SKM-1 treated with dmso at 0.1 percent for 144 hours (cell line): ENCODE results near the gene NAA11.

ENCODE experiments used
- DNase-seq: peaks from one replicate; lab custom pipeline; 2025; ENCODE audit not compliant: unreplicated experiment; lab: John Stamatoyannopoulos, UW

Gene NAA11

DNA sequence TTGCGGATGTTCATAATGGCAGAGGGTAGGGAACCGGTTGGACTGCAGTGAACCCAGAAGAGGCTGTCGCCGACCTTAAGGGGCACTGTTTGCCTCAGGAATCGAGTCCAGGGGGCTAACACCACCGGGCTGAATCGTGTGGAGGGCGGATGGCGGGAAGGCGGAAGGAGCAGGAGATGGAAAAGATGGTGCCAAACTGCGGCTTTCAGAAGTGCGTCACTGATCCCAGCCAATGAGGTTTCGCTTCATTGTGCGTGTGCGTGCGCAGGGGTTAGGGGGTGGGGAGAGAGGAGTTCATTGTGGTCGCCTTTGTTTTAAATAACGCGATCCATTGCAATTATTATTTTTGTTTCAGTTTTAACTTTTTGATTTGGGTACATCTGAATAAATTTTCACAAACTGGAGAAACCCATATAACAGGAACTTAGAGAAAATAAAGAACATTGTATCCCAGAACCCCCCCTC, at the start of gene NAA11:
NAA11 (minus strand) TSS at position 198 of the 465 bp plus-strand sequence; CDS start at position 14, 184 bp downstream.
- no peak for DNase-seq

DNA sequence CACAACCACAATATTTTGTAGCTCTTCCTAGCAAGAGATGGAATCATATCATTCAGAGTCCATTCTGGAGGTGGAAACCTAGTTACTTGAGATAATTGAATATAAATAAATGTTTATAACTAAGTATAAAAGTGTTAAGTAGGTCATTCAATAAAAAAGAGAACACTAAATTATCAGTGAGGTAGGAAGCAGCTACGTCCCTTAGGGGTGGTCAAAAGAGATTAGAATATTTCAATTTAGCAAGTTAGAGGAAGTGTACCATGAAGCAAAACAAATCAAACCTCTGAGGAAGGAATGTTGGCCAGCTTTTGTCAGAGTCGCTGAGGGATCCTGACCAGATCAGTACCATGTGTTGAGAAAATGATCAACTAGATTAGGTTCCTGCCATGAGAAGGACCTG, 44.2 kb upstream of the NAA11 start:
- DNase-seq, result no peak

DNA sequence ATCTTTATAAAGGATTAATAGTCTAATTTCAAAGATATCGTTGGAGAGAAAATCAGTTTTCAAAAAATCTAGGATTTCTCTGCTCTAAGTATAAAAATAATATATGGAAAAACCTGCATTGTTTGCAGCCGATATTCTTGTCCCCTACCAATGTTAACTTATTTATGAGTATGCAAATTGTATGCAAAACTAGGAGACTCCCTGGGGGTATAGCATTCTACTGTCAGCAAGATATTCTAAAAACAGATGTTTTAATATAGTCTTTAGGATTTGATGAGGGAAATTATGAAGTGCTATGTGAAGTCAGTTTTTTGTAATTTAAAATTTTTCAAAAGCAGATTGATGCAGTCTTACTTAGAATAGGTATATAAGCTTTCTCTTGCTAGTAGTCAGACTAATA, 41.2 kb upstream of the NAA11 start:
- no peak for DNase-seq

DNA sequence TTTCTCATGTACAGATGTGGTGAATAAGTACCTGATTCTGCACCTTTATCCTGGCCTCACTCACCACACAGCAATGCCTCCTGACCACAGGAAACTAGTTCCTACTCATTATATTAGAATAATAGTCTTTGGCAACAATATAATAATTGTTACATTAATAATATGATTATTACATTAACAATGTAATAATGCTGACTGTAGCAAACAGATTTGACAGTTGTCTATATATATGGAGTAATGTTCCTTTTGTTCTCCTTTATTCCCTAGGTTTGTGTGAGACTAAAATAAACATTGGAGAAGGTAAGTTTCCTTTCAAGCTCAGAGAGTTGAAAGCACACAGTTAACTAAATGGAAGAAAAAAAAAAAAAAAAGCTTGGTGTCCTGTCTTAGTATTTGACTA, 40.6 kb upstream of the NAA11 start:
- DNase-seq, result no peak

DNA sequence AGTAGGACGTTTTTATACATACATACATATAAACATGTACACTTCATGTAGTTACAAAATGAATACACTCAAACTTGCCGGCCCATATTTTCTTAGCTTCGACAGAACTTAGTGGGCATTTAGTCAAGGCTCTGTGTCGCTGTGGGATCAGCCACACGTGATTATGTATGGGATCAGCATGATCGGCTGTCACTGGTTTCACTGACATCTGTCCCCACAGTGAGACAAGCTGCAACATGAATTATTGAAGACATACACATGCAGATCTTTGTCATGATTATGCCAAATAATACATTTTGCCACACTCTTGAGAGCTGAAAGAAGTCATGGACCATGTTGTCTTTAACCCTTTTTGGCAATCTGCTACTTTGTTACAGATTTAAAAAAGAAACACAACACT, 38.2 kb upstream of the NAA11 start:
- no peak for DNase-seq

DNA sequence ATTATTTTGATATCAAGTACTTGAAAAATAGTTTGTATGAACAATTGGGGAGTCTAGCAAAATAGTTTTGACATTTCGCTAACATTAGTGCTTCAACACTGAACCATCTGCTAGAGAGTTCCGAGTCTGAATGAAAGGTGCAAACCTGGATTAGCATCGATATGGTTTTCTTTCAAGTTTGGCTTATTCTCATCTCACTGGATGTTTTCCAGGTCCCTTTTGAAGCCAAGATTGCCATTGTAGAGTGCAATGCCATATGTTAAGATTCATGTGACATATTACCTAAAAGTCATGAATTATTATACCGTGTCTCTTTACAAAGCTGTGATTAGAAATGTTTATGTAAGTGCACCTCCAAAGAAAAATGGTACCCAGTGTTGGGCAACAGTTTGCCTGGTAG, 36.8 kb upstream of the NAA11 start:
- no peak for DNase-seq

DNA sequence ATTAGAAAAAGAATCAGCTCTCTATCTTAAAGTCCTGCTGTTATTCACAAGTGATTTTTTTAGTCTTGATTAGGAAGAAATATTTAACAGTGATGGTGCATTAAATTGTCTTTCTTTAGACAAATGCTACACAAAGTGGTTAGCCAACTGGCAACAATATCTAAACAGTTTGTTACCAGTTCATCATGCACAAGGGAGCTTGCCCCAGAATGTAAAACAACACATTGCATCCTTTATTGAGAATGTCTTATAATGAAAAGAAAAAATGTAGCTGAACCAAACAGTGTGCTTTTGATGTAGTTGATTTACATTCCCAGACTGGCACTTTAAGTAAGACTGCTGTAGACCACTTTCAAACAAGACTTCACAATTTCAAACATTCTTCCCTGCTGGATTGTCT, 34.1 kb upstream of the NAA11 start:
- no peak for DNase-seq

DNA sequence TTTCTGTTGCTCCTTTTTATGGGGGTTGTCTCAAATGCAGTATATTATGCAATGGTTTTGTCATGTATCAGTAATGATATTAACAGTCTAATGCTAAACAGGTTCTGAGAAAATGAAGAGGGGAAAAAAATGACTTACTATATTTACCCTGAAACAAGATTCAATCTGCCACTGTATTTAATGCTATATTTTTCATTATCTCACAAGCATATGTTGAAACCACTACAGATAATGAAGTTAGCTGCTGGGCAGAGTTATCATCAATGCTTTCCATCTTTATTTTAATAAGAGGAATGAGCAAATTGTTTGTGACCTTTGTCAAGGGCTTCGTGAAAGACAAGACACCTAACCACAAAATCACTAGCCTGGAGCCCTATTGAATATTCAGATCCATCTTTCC, 32.6 kb upstream of the NAA11 start:
- no peak for DNase-seq

DNA sequence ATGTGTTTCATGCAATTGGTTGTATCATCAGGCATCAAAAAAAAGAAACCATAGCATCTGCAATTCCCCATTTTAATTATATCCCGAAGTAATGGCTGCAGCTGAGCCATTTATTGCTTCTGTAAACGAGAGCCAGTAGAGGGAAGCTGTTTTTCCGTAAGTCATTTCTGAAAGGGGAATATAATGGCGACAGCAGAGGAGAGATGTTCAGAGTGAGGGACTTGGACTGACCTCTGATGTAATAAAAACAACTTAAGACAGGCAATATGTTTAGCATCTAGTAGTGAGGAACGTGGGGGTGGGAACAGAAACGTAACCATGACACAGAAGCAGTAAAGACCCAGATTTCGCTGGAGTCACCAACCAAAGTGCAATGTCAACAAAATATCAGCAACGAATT, 31.5 kb upstream of the NAA11 start:
- no peak for DNase-seq

DNA sequence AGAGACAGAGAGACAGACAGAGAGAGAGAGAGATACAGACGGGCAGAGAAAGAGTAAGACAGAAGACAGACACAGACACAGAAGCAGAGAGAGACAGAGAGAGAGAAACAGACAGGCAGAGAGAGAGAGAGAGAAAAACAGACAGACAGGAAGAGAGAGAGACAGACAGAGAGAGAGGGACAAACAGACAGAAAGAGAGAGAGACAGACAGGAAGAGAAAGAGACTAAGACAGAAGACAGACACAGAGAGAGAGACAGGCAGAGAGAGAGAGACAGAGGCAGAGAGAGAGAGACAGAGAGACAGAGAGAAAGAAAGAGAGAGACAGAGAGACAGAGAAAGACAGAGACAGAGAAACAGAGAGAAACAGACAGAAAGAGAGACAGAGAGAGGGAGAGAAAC, 27.2 kb upstream of the NAA11 start:
- no peak for DNase-seq

DNA sequence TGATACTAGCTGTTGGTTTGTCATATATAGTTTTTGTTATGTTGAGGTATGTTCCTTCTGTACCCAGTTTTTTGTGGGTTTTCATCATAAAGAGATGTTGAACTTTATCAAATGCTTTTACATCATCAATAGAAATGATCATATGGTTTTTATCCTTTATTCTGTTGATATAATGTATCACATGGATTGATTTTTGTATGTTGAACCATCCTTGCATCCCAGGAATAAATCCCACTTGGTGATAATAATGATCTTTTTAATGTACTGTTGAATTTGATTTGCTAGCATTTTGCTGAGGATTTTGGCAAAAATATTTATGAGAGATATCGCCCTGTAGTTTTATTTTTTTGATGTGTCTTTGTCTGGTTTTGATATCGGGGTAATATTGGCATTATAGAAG, 22.5 kb upstream of the NAA11 start:
- DNase-seq, result no peak

DNA sequence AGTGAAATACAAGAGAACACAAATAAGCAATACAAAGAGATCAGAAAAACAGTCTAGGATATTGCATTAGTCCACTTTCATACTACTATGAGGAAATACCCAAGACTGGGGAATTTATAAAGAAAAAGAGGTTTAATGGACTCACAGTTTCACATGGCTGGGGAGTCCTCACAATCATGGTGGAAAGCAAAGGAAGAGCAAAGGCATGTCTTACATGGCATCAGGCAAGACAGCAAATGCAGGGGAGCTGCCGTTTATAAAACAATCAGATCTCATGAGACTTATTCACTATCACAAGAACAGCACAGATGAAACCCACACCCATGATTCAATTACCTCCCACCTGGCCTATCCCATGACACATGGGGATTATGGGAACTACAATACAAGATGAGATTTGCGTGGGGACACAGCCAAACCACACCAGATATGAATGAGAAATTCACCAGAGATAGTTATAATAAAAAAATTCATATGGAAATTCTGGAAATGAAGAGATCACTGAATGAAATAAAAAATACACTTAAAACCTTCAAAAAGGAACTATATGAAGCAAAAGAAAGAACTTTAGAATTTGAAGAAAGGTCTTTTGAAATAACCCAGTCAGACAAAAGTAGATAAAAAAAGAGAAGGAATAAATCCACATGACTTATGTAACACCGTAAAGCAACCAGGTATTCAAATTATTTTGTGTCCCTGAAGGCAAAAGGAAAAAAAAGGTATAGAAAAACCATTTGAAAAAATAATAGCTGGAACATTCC, 16.2 kb upstream of the NAA11 start:
- no peak for DNase-seq

DNA sequence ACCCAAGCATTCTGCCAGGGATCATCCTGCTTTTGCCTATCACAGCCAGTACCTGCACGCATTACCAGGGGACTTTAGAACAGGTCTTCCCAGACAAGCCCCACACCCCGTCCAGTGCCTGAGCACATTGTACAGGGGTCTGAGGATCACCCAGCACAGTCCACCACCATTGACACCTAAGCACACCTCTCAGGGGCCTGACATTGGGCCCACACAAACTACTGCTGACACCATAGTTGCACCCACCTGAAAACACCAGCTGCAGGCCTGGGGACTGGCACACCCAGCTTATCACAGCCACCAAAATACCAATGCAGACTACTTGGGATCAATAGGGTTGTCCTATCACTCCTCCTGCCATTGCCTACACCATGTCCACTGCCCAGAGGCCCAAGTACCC, 14.7 kb upstream of the NAA11 start:
- no peak for DNase-seq

DNA sequence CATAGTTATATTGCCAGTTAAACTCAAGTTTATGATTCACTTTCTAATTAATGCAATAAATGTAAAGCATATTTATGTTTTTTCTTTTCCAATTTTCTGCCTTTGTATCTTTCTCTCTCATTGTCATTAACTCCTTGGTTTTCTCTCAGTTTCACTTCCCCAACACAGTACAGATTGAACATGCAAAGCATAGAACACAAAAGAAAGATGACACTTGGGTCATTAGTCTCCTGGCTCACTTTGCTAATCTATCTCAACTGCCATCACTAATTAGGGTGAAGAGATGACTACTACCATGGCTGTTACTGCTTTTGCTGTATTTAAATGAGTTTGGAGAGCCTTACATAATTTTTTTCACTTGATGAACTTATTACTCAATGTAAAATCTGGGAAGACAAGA, 12.3 kb upstream of the NAA11 start:
- no peak for DNase-seq

DNA sequence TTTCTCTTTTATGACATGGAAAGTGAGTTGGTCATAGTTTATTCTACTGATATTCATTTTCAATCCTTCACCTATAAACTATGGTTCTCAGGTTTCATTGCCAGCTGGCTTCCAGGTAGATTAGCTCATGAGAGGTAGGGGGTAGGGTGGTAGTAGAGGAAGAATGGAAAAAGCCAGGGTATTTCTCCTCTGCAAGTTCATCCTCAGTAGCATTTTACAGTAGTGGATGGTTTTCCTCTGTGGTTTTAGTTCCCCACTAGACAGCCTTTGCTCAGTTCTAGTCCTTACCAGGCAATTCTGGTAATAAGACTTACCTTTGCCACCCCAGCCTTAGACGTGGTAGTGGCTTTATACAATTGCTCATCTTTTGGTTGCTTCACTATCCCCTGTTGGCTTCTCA, 8.9 kb upstream of the NAA11 start:
- DNase-seq, result no peak

DNA sequence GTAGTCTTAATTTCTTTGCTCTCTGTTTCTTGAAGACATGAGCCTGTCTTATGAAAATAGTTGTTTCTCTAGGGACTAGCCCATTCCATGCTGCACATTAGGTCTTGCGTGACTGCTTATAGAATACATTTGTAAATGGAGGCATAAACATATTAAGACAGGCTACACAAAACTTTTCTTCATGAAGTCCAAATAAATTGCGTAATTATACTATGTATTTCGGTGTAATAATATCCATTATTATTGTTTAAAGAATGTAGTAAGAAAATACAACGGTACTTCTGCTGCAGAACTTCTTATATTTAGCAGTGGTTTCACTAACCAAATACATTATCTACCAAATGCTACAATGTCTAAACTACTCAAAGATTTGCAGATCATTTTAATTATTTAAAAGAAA, 8.5 kb upstream of the NAA11 start:
- no peak for DNase-seq

DNA sequence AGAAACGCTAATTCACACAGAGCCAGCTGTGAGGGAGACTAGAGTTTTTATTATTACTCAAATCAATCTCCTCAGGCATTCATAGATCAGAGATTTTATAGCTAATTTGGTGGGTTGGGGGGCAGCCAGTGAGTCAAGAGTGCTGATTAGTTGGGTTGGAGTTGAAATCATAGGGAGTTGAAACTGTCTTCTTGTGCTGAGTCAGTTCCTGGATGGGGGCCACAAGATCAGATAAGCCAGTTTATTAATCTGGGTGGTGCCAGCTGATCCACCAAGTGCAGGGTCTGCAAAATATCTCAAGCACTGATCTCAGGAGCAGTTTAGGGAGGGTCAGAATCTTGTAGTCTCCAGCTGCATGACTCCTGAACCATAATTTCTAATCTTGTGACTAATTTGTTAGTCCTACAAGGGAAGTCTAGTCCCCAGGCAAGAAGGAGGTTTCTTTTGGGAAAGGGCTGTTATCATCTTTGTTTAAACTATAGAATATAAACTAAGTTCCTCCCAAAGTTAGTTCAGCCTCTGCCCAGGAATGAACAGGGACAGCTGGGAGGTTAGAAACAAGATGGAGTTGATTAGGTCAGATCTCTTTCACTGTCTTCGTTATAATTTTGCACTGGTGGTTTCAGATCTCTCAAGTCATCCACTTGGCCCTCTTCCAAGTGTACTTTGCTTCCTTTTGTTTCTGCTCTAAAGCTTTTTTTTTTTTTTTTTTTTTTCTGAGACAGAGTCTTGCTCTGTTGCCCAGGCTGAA, 5.4 kb upstream of the NAA11 start:
- DNase-seq, result no peak

DNA sequence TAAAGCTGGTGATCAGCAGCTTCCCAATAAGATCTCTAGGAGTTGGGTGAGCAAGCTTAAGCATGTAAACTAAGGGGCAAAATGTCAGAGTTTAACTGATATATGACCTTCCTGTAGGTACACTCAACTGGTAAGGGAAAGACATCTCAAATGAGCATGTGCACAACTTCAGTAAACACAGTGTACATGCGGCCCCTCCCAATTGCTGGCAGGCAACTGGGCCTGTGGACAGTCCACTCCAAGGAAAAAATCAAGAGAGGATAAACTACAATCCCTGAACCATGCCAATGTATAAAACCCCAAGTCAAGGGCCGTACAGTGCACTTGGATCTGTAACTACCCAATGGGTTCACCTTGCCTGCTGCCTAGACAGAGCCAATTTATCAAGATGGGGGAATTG, 4.9 kb upstream of the NAA11 start:
- DNase-seq, result no peak

DNA sequence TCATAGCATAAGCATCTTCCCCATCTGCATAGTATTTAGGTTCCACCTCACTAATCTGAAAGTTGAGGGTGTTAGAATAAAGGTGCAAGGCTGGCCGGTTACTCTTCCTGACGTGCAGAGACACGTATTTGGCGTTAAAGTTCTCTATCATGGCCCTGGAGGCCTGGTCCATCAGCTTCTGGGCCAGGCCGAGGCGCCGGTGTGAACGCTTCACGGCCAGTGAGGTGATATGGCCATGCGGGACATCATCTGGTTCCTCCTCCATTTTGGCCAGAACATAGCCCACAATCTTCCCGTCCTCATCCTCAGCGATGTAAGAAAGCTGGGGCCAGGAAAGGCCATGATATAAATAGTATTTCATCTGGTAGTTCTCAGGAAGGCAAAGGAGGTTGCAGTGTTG, 425 bp downstream of the NAA11 start:
- no peak for DNase-seq

DNA sequence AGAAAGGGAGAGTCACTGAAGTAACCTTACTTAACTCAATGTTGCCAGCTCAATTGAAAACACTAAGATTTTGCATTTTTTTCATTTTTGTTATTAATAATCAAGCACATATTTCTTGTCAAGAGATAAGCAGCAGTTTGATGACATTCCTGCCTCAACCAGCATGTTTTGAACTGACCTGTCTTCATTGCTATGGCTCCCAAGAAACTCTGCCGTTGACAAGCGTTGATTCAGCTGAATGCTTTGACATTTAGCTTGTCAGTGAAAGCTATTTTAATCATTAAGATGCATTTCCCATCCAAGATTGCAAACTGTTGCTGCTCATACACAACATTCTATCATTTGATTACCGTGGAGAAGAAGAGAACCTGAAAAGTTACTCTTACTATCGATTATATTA, 5.9 kb downstream of the NAA11 start:
- no peak for DNase-seq

DNA sequence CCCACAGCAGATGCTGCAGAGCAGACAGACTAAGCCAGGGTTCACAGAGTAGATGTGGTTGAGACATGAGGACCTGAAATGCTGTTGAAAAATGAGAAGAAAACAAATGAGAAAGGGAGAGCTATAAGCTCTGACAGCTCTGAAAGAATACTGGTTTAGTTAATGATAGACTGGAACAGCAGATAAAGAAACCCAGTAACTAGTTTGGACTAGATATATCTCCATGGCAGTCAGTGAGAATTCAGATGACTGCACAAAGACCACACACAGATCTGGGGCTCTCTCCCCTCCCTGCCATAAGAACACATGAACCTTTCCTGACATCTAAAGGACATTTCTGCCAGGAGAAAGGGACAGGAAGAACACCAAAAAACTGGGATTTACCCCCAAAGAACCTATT, 8.2 kb downstream of the NAA11 start:
- DNase-seq, result no peak

DNA sequence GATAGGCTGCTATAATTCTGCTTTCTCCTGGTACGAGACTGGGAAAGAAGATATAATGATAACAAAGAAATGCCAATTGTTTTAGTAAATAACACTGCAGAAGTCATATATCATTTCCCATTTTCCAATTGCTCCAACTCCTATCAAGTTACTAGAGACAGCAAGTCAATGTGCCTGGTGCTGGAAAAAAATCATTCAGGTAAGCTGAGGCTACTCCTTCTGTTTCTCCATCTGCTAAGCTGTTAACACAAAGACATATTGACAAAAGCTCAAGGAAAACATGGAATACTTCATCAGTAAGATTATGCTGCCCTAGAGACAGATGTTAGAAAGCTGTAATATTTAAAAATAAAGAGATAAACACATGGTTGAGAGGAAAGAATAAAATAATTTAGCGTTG, 10.0 kb downstream of the NAA11 start:
- no peak for DNase-seq

DNA sequence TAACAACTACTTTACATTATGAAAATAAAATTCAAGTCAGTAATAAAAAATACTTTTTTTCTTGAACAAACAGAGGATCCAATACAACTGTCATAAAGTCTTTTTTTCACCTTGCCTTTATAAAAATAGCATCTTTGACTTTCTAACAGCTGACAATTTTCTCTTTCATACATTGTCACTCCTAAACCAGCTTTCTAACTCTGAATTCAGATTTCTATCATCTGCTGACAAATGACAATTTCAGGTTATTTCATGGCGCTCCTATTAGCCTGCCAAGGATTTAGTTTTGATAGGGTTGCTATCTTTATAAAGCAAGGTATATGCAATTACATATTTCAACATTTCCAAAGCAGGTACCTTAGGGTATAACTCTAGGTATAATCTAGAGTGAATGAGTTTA, 14.6 kb downstream of the NAA11 start:
- DNase-seq, result no peak
